CD14-positive monocyte (primary cell): ENCODE results near the gene SEC22A. TPM values are rescaled to one million over a fixed set of nuclear protein-coding genes. Genes with fewer than 3 reads are reported as not detected.

Source experiments
- DNase-seq, 3 donors: peaks; one replicate each; pipeline ENCODE4 v3.0.0-alpha.2; 2011 to 2022
- H2AFZ ChIP-seq: 2 replicates; pipeline ENCODE4 v1.6.0; 2012; ENCODE audit warnings: mild to moderate bottlenecking, low read depth, low read length, inconsistent platforms; ENCODE audit not compliant: insufficient read depth, poor library complexity, severe bottlenecking
- H3K27ac ChIP-seq, 2 donors: 1 replicate in 1 of 2; 2 replicates in 1 of 2; pipeline ENCODE4 v1.5.1; 2012 to 2013; ENCODE audit warnings: low read length in 2 of 2, control low read depth in 1 of 2, inconsistent platforms in 1 of 2, low read depth in 1 of 2, mild to moderate bottlenecking in 1 of 2
- H3K27me3 ChIP-seq, 2 donors: one replicate each; pipeline versions ENCODE4 v1.6.0 to v1.6.1; 2011 to 2013; ENCODE audit warnings: low read length in 2 of 2; ENCODE audit not compliant: control insufficient read depth in 2 of 2, insufficient read depth in 2 of 2
- H3K36me3 ChIP-seq, 2 donors: replicated peaks in 1 of 2; 1 replicate in 1 of 2; 2 replicates in 1 of 2; pipeline versions ENCODE4 v1.5.1 to v1.6.1; 2012 to 2013; ENCODE audit warnings: low read length in 2 of 2, control low read depth in 1 of 2, inconsistent platforms in 1 of 2, mild to moderate bottlenecking in 1 of 2; ENCODE audit not compliant: insufficient read depth in 2 of 2, control insufficient read depth in 1 of 2
- H3K4me1 ChIP-seq, 2 donors: 1 replicate in 1 of 2; 2 replicates in 1 of 2; pipeline versions ENCODE4 v1.5.1 to v1.6.1; 2012 to 2013; ENCODE audit warnings: low read length in 2 of 2, control low read depth in 1 of 2, inconsistent platforms in 1 of 2, mild to moderate bottlenecking in 1 of 2, moderate library complexity in 1 of 2; ENCODE audit not compliant: insufficient read depth in 2 of 2, control insufficient read depth in 1 of 2
- H3K4me2 ChIP-seq: replicated peaks from 2 replicates; pipeline ENCODE3; 2012; ENCODE audit warnings: low read length, moderate library complexity, mild to moderate bottlenecking; ENCODE audit not compliant: poor library complexity, severe bottlenecking; ENCODE audit errors: extremely low read depth
- H3K4me3 ChIP-seq, 3 experiments: fragments of 200-600 bp in 1 of 3; sonication (generic) in 1 of 3; replicated peaks in 1 of 3; 1 replicate in 2 of 3; 2 replicates in 1 of 3; pipeline ENCODE4 v1.5.1; 2011 to 2013; ENCODE audit warnings: low read length in 3 of 3, mild to moderate bottlenecking in 3 of 3, control low read depth in 2 of 3, low read depth in 2 of 3, inconsistent platforms in 1 of 3, moderate library complexity in 1 of 3
- H3K79me2 ChIP-seq: 2 replicates; pipeline ENCODE4 v1.6.0; 2012; ENCODE audit warnings: mild to moderate bottlenecking, control low read depth, inconsistent platforms, low read length, moderate library complexity; ENCODE audit not compliant: insufficient read depth
- H3K9ac ChIP-seq: 2 replicates; pipeline ENCODE4 v1.6.0; 2017; ENCODE audit warnings: low read length, mild to moderate bottlenecking; ENCODE audit not compliant: insufficient read depth, poor library complexity, severe bottlenecking
- H3K9me3 ChIP-seq, 2 donors: replicated peaks in 1 of 2; 1 replicate in 1 of 2; 2 replicates in 1 of 2; pipeline versions ENCODE4 v1.5.1 to v1.6.1; 2012 to 2013; ENCODE audit warnings: low read length in 2 of 2, control low read depth in 1 of 2; ENCODE audit not compliant: control insufficient read depth in 1 of 2, insufficient read depth in 1 of 2
- H4K20me1 ChIP-seq: 2 replicates; pipeline ENCODE4 v1.6.0; 2012; ENCODE audit warnings: mild to moderate bottlenecking, low read length, control low read depth, moderate library complexity; ENCODE audit not compliant: insufficient read depth
- H3K27ac Mint-ChIP-seq, 7 donors: one replicate each; pipeline ENCODE4 v1.8.0; 2020; ENCODE audit warnings: mild to moderate bottlenecking in 7 of 7, mixed read lengths in 7 of 7, moderate library complexity in 6 of 7, inconsistent platforms in 2 of 7
- H3K27me3 Mint-ChIP-seq, 3 donors: one replicate each; pipeline ENCODE4 v1.8.0; 2021 to 2022; ENCODE audit warnings: low read depth in 3 of 3, mild to moderate bottlenecking in 3 of 3, mixed read lengths in 3 of 3, moderate library complexity in 3 of 3, inconsistent platforms in 1 of 3
- H3K36me3 Mint-ChIP-seq, 2 donors: one replicate each; pipeline ENCODE4 v1.8.0; 2020; ENCODE audit warnings: mixed read lengths in 2 of 2, inconsistent platforms in 1 of 2, mild to moderate bottlenecking in 1 of 2
- H3K4me1 Mint-ChIP-seq: one replicate; pipeline ENCODE4 v1.8.0; 2020; ENCODE audit warnings: mild to moderate bottlenecking, mixed read lengths
- H3K4me3 Mint-ChIP-seq, 2 donors: one replicate each; pipeline ENCODE4 v1.8.0; 2020; ENCODE audit warnings: mild to moderate bottlenecking in 2 of 2, mixed read lengths in 2 of 2, moderate library complexity in 1 of 2
- H3K9me3 Mint-ChIP-seq, 7 donors: one replicate each; pipeline ENCODE4 v1.8.0; 2020 to 2022; ENCODE audit warnings: mixed read lengths in 7 of 7, mild to moderate bottlenecking in 6 of 7, moderate library complexity in 6 of 7, inconsistent platforms in 2 of 7
- CTCF ChIP-seq: fragments of 200-600 bp; IDR thresholded peaks from one replicate; pipeline ENCODE4 v1.8.0; 2022; ENCODE audit warnings: antibody characterized with exemption, mild to moderate bottlenecking
- WGBS: methylation state at CpG from one replicate; pipeline ENCODE4 v1.1.5; 2013; ENCODE audit warnings: missing lambda C conversion rate; ENCODE audit not compliant: insufficient coverage; 5-methylcytosine and 5-hydroxymethylcytosine counted together
- intact Hi-C, 2 donors: fragments of 100-400 bp; cut with micrococcal nuclease; formaldehyde crosslinking; loops; one replicate each; pipeline versions ENCODE4 v1.15.0 to v1.15.1; 2023
- polyA plus RNA-seq, 3 donors: library from polyadenylated mRNA; depleted of rRNA in 1 of 3; unstranded in 2 of 3; stranded (reverse) in 1 of 3; fragments of 300-500 nt in 2 of 3; fragments of >200 nt in 1 of 3; fragmentation: Illumina TruSeq in 2 of 3; gene quantifications; 1 replicate in 2 of 3; 2 replicates in 1 of 3; pipeline ENCODE4 v1.2.3, GENCODE V29; 2012 to 2021

The SEC22A gene
- polyA plus RNA-seq, 3 donors = 6.4 to 11.0 (median 8.8) TPM

DNA sequence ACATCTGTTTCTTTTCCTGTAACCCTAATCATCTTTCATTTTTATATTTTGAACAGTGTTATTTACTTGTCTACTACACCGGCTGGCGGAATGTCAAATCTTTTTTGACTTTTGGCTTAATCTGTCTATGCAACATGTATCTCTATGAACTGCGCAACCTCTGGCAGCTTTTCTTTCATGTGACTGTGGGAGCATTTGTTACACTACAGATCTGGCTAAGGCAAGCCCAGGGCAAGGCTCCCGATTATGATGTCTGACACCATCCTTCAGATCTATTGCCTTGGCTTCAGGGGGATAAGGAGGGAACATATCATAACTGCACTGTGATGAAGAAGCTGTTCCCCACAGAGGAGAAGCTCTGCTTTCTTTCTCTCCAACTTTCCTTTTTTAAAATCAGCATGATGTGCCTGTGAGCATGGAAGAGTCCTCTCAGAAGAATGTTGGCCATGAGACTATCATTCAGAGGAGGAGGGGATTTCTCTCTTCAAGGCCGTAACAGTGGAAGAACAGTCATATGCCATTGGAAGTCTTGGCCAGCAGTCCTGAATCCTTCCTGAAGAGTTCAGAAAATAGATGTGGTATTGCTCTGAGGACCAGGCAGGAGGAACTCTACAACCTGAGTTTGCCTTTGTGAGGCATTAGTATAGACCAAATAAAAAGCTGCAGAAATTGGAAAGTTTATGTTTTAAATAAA, 69.9 kb downstream of the SEC22A start:
- Histone ChIP-seq H3K79me2 (no peaks in the 10 kb centered on the region), H4K20me1 (no peaks in the 10 kb centered on the region), H3K4me1 (no peaks in the 10 kb centered on the region), H3K9me3 (no peaks in the 10 kb centered on the region), H3K4me2 (no peak overlapping the region), H3K27me3 (no peaks in the 10 kb centered on the region), H3K36me3 (peaks cover 8 to 27% of the 10 kb centered on the region in 2 donors), H3K27ac (no peak overlapping the region), H3K9ac (no peak overlapping the region), H2AFZ (no peak overlapping the region), H3K4me3 (no peak overlapping the region)
- H3K27ac Mint-ChIP-seq = no peak overlapping the region
- H3K4me3 Mint-ChIP-seq = no peak overlapping the region
- no peaks in the 10 kb centered on the region for H3K9me3 Mint-ChIP-seq
- intact Hi-C loops = no loop called here
- WGBS = 100% methylated on average over 4 of the region's 5 CpGs
- TF ChIP-seq CTCF = no peak
- peaks cover 24 to 34% of the 10 kb centered on the region in 2 donors for H3K36me3 Mint-ChIP-seq
- DNase-seq = no peak
- H3K27me3 Mint-ChIP-seq = peaks cover 0 to 2% (median 0%) of the 10 kb centered on the region in 3 donors
- H3K4me1 Mint-ChIP-seq = no peaks in the 10 kb centered on the region

DNA sequence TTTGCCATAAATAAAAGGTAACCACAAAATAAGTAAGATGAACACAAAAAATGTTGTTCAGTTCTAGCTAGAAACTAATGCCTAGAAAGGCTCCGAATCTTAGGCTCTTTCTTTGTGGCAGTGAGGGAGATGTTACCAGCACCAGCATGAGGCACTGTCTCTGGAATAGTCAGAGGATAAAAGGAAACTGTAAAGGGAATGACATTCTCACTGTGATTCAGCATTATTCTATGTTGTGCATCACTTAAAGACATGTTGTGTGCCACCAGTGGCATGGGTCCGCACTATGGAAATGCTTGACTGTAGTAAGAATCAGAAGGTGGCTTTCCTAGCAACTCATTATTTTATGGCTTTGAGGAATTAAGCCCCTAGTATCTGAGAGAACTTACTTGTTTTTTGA, 70.8 kb downstream of the SEC22A start:
- Histone ChIP-seq H3K4me2 (no peak overlapping the region), H3K4me1 (no peaks in the 10 kb centered on the region), H2AFZ (no peak overlapping the region), H4K20me1 (no peaks in the 10 kb centered on the region), H3K36me3 (peaks cover 8 to 26% of the 10 kb centered on the region in 2 donors), H3K27ac (no peak overlapping the region), H3K27me3 (no peaks in the 10 kb centered on the region), H3K9ac (no peak overlapping the region), H3K4me3 (no peak overlapping the region), H3K9me3 (no peaks in the 10 kb centered on the region), H3K79me2 (no peaks in the 10 kb centered on the region)
- intact Hi-C loops = no loop called here
- Mint-ChIP-seq H3K27me3 (peaks cover 0 to 2% (median 0%) of the 10 kb centered on the region in 3 donors), H3K36me3 (peaks cover 23 to 26% of the 10 kb centered on the region in 2 donors), H3K27ac (no peak overlapping the region), H3K9me3 (no peaks in the 10 kb centered on the region), H3K4me3 (no peak overlapping the region), H3K4me1 (no peaks in the 10 kb centered on the region)
- DNase-seq = no peak
- TF ChIP-seq CTCF = no peak
- WGBS = no CpG with 5 or more reads among the region's 2 CpGs
